HG03460 (cell line): ENCODE measurements around the gene B4GALNT4.
"Not testable (repeated sequence)": the region's sequence is repeated elsewhere in the genome, so short reads cannot be mapped to it uniquely, and the experiment has no call there.

Experiments
- ATAC-seq: cut with Tn5 transposase; IDR thresholded peaks from one replicate; pipeline ENCODE4 v1.9.1; 2021; ENCODE audit not compliant: unreplicated experiment

The B4GALNT4 gene

DNA sequence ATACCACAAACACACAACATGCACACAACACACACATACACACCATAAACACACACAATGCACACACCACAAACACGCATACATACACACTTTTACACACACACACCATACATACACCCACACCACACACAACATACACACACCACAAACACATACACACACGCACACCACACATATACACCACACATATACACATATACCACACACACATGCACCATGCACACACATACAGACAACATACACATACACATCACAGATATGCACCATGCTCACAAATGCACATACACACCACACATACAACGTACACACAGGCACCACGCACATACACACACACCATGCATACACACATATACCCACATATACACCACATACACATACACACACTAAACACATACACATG is 11.7 kb upstream of the B4GALNT4 start:
- ATAC-seq = no peak

DNA sequence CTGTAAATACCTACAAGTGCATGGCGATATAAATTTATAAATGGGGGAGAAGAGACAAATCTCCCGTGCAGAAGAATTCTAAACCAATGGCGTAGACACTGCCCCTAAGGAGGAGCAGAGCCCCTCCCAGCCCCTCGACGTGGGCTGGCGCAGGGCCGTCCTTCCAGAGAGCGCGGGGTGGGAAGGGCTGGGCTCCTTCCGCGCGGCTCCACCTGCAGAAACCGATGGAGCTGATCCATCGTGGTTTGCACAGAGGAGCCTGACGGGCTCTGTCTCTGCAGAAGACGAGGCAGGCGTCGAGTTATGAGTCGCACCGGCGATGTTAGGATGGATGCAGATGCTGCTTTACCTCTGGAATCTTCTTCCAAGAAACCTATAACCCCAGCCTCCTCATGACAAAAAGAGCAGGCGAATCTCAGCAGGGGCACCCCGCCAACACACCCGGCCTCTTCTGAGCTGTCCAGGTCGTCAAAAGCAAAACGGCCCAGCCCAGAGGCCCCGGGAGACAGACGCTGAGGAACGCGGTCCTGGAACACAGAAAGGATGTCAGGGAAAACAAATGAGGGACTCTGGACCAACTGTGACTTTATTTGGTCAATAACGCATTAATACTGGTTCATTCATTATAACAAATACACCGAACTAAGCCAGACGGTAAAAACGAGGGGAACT is 11.0 kb upstream of the B4GALNT4 start:
- no peak for ATAC-seq

DNA sequence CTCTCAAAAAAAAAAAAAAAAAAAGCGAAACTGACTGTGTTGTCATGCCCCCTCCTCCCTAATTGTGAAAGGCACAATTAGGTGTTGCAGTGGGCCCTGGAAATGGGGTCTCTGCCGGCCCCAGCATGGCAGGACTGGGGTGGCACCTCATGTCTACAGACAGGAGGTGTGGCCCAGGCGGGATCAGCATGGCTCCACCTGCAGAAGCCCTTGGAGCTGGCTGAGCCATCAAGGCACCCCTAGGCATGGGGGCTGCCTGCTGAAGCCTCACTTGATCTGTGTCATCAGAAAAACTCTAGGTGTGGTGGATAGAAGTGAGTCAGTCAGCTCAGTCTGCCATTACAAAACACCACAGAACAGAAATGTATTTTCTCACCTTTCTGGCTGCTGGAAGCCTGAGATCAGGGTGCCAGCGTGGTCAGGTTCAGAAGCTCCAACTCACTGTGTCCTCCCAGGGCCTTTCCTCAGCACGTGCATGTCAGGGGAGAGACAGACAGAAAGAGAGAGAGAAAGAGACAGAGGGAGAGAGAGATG is 10.1 kb upstream of the B4GALNT4 start:
- ATAC-seq = no peak

DNA sequence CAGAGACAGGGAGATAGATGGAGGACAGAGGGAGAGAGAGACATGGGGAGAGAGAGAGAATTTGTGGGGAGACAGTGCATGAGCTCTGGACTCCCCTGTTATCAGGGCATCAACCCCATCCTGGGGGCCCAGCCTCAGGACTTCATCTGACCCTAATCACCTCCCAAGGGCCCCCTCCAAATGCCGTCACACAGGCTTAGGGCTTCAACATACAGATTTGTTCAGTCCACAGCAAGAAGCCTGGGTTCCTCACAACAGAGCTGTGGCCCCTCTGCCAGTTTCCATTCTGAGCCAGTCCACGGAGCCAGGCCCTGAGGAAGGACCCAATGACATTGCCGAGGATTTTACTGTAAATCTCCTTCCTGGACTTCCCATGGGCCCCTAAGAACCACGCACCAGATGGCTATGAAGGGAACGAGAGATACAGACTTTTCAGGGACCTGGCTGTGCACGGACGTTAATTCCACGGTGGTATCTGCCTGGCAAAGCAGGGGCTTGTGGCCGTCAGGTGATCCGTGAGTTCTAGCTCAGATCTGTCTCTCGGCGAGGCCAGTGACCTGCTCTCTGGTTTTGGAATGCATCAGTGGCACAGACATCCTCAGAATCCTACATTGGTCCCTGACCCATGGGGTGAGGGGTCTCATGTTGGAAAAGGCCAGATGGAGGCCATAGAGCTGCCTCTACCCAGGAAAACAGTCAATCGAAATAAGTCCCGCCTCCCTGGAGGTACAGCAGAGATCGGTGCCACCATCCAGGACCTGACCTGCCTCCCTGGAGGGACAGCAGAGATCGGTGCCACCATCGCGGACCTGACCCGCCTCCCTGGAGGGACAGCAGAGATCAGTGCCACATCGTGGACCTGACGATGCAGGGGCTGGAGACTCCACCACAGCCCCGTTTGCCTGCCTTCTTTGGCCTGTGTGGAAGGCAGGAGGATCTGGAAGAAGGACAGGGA is 8.7 kb upstream of the B4GALNT4 start:
- ATAC-seq = no peak

DNA sequence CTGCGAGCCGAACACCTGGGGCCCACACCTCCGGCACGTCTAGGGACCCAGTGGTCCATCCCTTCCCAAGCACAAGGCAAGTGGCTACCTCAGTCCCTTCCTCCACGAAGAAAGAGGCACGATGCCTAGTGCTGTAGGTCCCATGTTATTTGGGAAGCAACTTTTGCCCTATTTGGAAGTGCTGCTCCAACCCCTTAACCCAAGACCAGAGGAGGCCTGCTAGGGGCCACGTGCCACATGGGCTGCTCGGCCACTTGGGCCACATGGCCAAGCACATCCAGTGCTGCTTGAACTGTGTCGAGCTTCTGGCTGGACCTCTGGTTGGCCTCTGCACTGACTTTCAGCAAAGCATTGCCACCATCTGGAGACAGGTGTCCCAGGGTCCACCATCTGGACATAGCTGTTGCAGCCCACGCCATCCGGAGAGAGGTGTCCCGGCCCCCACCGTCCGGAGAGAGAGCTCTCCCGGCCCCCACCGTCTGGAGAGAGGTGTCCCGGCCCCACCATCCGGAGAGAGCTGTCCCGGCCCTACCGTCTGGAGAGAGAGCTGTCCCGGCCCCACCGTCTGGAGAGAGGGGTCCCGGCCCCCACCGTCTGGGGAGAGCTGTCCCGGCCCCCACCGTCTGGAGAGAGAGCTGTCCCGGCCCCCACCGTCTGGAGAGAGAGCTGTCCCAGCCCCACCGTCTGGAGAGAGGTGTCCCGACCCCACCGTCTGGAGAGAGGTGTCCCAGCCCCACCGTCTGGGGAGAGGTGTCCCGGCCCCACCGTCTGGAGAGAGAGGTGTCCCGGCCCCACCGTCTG is 6.5 kb upstream of the B4GALNT4 start:
- no peak for ATAC-seq

DNA sequence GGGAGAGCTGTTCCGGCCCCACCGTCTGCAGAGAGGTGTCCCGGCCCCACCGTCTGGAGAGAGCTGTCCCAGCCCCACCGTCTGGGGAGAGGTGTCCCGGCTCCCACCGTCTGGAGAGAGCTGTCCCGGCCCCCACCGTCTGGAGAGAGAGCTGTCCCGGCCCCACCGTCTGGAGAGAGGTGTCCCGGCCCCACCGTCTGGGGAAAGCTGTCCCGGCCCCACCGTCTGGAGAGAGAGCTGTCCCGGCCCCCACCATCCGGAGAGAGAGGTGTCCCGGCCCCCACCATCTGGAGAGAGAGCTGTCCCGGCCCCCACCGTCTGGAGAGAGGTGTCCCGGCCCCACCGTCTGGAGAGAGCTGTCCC is 5.9 kb upstream of the B4GALNT4 start:
- not testable (repeated sequence) for ATAC-seq

DNA sequence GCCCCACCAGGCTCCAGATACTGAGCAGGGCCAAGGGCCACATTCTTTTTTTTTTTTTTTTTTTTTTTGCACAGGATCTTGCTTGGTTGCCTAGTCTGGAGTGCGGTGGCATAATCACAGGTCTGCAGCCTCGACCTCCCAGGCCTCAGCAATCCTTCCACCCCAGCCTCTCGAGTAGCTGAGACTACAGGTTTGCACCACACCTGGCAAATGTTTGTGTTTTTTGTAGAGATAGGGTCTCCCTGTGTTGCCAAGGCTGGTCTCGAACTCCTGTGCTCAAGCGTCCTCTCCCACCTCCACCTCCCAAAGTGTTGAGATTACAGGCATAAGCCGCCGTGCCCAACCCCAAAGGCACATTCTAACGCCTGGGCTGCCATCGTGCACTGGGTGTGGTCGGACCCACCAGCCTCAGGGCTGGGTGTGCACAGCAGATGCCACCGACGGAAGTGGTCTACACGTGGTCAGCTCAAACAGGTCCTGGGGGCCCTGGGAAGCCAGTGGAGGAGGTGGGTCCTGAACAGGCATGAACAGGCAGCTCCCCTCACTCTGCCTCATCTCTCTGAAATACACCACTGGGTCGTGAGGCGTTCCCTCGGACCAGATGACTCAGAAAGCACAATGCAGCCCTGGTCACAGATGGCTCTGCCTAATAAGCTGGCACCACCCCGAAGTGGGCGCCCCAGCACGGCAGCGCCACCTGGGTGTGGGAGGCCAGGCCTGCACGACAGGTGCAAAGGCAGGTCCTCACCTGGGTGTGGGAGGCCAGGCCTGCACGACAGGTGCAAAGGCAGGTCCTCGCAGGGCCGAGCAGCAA is 5.1 kb upstream of the B4GALNT4 start:
- no peak for ATAC-seq

DNA sequence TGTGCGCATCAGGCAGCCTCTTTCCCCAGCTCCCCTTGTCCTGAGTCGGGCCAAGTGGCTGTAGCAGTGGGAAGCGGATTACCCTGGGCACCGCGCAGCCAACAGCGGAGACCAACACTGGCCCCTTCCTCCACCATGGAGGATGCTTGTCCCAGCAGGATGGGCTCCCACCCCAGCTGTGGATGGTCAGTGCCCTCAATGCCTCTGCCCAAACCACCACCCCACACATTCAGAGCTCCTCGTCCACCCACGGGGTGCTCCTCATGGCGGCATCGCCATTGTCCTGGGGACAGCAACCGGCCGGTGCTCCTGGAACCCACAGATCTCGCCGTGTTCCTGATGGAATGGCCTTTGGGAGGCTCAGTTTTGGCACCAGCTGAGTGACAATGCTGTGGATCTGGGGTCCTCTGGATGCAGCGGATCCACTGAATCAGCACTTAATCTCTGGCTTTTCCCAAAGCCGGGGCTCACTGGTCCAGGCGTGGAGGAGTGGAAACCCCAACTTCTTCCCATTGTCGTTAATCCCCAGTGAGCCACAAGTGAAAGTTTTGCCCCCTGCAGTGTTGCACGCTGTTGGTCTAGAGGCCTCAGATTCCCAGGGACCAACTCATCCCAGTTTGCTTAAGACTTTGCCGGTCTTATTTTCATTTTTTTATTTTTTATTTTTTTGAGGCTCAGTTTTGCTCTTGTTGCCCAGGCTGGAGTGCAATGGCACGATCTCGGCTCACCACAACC is 4.1 kb upstream of the B4GALNT4 start:
- ATAC-seq = no peak

DNA sequence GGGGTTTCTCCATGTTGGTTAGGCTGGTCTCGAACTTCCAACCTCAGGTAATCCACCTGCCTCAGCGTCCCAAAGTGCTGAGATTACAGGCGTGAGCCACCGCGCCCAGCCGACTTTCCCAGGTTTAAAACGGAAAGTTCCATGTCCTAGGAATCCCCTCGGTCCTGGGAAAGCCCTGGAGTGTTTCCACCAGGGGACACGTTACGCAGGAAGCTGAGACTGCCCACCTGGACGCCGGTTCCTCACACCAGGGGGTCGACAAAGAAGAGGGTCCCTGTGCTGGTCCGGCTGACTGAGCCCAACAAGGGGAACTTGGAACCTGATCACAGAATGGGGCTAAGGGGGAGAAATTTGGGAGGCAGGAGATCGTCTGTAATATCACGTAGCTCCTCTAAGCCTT is 3.5 kb upstream of the B4GALNT4 start:
- no peak for ATAC-seq

DNA sequence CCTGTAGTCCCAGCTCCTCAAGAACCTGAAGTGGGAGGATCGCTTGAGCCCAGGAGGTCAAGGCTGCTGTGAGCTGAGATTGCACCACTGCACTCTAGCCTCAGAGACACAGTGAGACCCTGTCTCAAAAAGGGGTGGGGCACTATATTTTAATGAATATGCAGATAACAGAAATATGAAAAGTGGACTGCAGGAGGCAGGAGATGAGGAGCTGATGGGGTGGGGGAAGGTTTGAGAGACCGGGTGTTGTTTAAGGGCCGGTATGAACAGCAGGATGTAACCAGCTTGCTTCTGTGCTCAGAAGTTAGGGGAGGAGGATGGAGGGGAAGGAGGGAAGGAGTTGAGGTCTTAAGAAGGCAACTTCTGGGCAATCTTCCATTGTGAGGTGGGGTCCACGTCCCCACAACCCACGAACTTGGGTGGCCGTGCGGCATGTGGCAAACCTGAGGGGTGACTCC is 1.3 kb upstream of the B4GALNT4 start:
- no peak for ATAC-seq

DNA sequence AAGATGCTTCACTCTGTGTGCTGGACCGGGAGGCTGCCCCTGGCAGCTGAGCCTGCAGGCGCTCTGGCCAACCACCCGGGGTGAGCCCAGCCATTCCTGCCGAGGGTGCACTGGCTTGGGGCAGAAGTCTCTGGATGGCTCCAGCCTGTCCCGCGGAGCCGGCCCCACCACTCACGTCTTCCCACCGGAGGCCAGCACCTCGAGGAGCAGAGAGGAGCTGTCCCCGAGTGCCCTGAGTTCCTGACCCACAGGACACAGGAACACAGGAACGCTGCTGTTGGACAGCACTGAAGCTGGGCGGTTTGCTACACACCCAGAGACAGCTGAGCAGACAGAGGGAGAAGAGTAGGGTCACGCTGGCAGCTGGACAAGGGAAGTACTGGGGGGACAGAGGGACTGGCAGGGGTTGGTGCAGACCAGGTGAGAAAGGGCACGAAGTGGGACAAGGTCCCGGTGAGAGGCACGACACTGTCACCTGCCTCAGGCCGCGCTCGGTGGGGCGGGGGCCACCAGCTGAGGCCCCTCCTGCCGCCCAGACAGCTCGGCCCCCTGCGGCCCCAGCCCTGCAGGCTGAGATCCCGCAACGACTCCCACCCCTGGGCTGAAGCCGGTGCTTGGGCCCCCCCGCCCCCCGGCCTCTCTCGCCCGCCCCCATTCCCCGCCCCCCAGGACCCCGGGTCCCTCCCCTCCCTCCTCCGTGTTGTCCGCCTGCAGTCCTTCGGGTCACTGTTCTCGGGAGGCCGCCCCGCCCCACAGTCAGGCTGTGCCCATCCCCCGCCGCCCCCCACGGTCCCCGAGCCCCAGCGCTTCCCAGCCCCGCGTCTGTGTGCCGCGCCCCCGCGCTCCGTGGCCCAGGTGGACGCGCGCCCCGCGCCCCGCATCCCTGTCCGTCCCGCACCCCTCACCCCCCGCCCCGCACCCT is 624 bp upstream of the B4GALNT4 start:
- no peak for ATAC-seq

DNA sequence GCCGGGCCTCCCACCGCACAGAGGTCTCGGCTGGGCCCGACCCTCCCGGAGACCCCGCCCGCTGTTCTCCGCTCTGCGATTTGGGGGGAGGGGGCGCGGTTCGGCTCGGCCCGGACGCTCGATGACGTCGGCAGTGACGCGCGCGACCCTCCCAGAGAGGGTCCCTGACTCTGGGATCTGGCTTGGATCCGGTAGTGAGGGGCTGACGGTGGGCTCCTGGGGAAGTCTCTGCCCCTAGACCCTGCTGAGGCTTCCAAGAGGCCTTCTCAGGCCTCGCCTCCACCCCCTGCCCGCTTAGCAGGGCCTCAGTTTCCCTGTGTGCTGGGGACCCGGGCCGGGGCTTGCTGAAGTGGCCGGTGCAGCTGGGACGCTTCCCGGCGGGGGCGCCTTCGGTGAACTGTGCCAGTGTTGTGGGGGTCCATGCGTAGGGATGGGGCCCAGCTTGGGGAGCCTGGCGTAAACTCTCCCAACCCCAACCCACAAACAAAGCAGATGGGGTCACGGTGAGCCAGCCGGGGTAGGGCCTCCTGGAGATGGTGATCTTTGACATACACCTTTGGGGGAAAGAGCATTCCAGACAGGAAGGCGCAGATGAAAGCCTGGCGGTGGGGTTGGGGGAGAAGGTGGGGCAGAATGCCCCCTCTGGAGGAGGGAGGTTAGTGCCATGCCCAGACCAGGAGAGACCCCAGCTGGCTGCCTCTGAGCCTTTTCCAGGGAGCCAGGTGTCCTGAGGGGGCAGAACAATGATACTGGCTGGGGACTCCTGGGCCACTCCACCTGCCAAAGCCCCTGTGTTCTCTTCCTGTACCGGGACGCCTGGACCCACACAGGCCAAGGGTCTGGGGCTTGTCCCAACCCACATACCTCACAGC is 1.0 kb downstream of the B4GALNT4 start:
- no peak for ATAC-seq

DNA sequence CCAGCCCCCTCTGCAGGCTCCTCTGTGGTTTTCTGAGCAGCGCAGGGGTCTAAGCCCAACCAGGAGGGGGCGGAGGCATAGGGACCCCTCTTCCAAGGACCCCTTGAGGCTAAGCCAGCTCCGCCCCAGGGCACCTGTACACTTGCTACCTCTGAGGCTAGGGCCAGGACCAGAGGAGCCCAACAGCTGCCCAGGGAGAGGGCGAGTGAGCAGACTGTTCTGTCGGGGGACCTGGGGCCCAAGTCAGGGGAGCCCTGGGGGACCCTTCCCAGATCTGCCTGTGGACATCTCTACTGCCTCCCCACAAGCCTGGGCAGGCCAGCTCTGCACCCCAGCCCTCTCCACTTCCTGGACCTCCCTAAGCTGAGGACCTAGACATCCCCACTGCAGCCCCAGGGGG is 1.8 kb downstream of the B4GALNT4 start:
- ATAC-seq = no peak

DNA sequence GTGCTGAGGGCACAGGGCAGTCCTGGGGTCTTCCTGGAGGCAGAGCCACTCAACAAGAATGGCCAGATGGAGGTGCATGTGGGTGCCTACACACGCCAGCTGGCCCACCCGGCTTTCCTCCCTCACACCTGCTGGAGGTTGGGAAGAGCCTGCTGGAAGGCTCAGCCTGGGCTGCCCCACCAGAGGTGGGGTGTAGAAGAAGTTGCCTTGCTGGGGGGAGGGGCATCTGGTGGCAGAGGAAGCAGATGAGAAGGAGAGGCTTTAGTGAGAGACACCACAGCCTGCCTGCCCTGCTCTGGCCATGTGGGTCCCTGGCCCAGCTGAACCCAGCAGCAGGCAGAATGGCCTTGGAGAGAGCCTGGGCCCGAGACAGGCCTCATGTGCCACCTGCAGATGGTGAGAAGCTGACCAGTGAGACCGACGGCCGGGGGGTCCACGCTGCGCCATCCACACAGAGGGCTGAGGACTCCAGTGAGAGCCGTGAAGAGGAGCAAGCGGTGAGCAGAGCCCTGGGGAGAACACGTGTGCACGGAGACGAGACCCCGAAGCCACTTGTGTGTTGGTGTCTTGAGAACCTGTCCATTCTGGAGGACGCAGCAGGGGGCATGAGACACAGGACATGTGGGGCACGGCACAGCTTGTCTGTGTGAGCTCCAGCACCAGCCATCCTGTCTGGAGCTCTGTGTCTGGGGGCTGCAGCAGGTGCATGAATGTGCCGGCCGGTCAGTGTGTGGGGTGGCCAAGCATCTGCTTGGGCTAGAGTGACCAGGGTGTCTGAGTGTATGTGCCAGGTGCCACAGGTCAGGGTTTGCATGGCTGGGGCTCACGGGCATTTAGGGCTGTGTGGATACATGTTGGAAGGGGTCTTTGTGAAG is 2.7 kb downstream of the B4GALNT4 start:
- no peak for ATAC-seq

DNA sequence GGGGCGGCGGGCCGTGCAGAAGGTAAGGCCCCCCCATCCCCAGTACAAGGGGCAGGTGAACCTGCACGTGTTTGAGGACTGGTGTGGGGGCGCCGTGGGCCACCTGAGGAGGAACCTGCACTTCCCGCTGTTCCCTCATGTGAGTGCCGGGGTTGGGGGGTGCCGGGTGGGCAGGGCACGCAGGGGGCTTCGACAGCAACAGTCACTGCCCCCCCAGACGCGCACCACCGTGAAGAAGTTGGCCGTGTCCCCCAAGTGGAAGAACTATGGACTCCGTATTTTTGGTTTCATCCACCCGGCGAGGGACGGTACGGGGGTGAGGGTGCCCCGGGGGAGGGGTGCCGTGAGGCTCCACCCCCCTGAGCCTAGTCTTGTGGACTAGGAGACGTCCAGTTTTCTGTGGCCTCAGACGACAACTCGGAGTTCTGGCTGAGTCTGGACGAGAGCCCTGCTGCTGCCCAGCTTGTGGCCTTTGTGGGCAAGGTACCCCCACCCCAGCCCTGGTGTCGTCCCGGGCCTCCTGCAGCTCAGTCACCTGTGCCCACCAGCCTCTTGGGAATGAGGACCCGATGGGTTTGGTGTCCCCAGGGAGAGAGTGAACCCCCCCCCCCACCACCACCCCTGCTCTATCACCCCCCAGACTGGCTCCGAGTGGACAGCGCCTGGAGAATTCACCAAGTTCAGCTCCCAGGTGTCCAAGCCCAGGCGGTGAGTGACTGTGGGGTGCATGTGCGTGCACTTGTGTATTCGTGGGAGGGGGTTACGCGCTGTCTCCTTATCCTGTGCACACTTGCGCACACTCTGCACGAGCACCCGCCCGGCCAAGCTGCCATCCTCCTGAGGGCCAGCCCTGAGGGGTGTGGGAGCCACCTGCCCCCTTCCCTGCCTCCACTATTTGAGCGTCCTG is 3.8 kb downstream of the B4GALNT4 start:
- no peak for ATAC-seq
